Ishikawa (cell line): ENCODE measurements around the gene MED26.

Source experiments
- FOXM1 ChIP-seq: IDR thresholded peaks from 2 replicates; pipeline ENCODE4 v1.6.1; 2012; ENCODE audit warnings: low read depth, borderline replicate concordance
- NFIC ChIP-seq: IDR thresholded peaks from 2 replicates; pipeline ENCODE4 v1.6.1; 2012
- RAD21 ChIP-seq: IDR thresholded peaks from 2 replicates; pipeline ENCODE4 v1.6.1; 2012; ENCODE audit warnings: low read depth
- TF ChIP-seq, protein P1 (sequence below): IDR thresholded peaks from 2 replicates; pipeline ENCODE4 v1.6.1; 2012; ENCODE audit warnings: low read depth, mild to moderate bottlenecking

DNA sequence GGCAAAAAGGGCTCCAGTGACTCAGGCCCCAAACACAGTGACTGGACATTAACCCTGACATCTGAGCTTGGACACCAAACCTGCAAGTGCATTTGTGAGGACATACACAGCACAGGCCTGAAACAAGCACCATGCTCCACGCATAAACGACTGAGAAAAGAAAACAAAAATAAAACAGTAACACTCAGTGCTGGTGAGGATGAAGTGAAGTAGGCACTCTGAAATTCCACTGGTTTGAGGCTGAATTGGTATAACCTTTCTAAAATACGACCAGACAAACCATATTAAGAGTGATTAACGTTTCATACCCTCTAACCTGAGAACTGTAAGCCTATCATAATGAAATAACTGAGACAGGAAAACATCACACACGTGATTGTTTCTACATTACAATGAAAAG is 61.3 kb downstream of the MED26 start:
- TF ChIP-seq, protein P1, sequence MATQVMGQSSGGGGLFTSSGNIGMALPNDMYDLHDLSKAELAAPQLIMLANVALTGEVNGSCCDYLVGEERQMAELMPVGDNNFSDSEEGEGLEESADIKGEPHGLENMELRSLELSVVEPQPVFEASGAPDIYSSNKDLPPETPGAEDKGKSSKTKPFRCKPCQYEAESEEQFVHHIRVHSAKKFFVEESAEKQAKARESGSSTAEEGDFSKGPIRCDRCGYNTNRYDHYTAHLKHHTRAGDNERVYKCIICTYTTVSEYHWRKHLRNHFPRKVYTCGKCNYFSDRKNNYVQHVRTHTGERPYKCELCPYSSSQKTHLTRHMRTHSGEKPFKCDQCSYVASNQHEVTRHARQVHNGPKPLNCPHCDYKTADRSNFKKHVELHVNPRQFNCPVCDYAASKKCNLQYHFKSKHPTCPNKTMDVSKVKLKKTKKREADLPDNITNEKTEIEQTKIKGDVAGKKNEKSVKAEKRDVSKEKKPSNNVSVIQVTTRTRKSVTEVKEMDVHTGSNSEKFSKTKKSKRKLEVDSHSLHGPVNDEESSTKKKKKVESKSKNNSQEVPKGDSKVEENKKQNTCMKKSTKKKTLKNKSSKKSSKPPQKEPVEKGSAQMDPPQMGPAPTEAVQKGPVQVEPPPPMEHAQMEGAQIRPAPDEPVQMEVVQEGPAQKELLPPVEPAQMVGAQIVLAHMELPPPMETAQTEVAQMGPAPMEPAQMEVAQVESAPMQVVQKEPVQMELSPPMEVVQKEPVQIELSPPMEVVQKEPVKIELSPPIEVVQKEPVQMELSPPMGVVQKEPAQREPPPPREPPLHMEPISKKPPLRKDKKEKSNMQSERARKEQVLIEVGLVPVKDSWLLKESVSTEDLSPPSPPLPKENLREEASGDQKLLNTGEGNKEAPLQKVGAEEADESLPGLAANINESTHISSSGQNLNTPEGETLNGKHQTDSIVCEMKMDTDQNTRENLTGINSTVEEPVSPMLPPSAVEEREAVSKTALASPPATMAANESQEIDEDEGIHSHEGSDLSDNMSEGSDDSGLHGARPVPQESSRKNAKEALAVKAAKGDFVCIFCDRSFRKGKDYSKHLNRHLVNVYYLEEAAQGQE = no peak
- TF ChIP-seq FOXM1 (no peak), NFIC (no peak), RAD21 (no peak)
